CD4-positive, alpha-beta memory T cell (primary cell): ENCODE measurements around the gene S100A10. TPM values are rescaled to one million over a fixed set of nuclear protein-coding genes. Genes with fewer than 3 reads are reported as not detected.

Experiments
- CTCF ChIA-PET: fragments of 350-600 bp; sonication (Branson Sonifier 250); formaldehyde crosslinking; loops from one replicate; lab custom pipeline; 2021; ENCODE audit warnings: inconsistent platforms; ENCODE audit not compliant: partially characterized antibody; lab: Charles Lee
- POLR2A ChIA-PET: fragments of 350-600 bp; sonication (Branson Sonifier 250); formaldehyde crosslinking; loops from one replicate; lab custom pipeline; 2021; ENCODE audit not compliant: partially characterized antibody; lab: Charles Lee
- DNase-seq, 5 donors: peaks; one replicate each; pipeline versions ENCODE4 v3.0.0 to v3.0.0-alpha.2; 2020 to 2022; ENCODE audit warnings: mixed read lengths in 1 of 5
- H3K27ac ChIP-seq: one replicate; pipeline ENCODE4 v1.7.0; 2013; ENCODE audit warnings: low read depth, low read length
- H3K27me3 ChIP-seq: 2 replicates; pipeline ENCODE4 v1.7.0; 2013; ENCODE audit warnings: mild to moderate bottlenecking, low read length, moderate library complexity; ENCODE audit not compliant: insufficient read depth
- H3K36me3 ChIP-seq: 2 replicates; pipeline ENCODE4 v1.7.0; 2013; ENCODE audit warnings: mild to moderate bottlenecking, low read length, moderate library complexity; ENCODE audit not compliant: insufficient read depth
- H3K4me1 ChIP-seq: 2 replicates; pipeline ENCODE4 v1.7.0; 2013; ENCODE audit warnings: mild to moderate bottlenecking, low read length, moderate library complexity; ENCODE audit not compliant: insufficient read depth
- H3K4me3 ChIP-seq, 2 donors: one replicate each; pipeline ENCODE4 v1.7.0; 2013; ENCODE audit warnings: low read length in 2 of 2, mild to moderate bottlenecking in 1 of 2
- H3K9me3 ChIP-seq, 2 donors: one replicate each; pipeline ENCODE4 v1.7.0; 2013; ENCODE audit warnings: low read length in 2 of 2, control low read depth in 1 of 2; ENCODE audit not compliant: control insufficient read depth in 1 of 2
- H3K27ac Mint-ChIP-seq, 7 donors: one replicate each; pipeline ENCODE4 v1.8.0; 2020 to 2021; ENCODE audit warnings: mixed read lengths in 7 of 7, mild to moderate bottlenecking in 6 of 7, inconsistent platforms in 3 of 7, moderate library complexity in 3 of 7
- H3K27me3 Mint-ChIP-seq, 2 donors: one replicate each; pipeline ENCODE4 v1.8.0; 2020 to 2021; ENCODE audit warnings: mixed read lengths in 2 of 2
- H3K36me3 Mint-ChIP-seq, 2 donors: one replicate each; pipeline ENCODE4 v1.8.0; 2020 to 2021; ENCODE audit warnings: mixed read lengths in 2 of 2, inconsistent platforms in 1 of 2, mild to moderate bottlenecking in 1 of 2
- H3K4me1 Mint-ChIP-seq, 4 donors: one replicate each; pipeline ENCODE4 v1.8.0; 2020 to 2021; ENCODE audit warnings: mixed read lengths in 4 of 4, mild to moderate bottlenecking in 1 of 4
- H3K4me3 Mint-ChIP-seq, 8 donors: one replicate each; pipeline ENCODE4 v1.8.0; 2020 to 2021; ENCODE audit warnings: mixed read lengths in 8 of 8, mild to moderate bottlenecking in 7 of 8, moderate library complexity in 6 of 8, inconsistent platforms in 3 of 8
- H3K9me3 Mint-ChIP-seq, 8 donors: one replicate each; pipeline ENCODE4 v1.8.0; 2020 to 2021; ENCODE audit warnings: mixed read lengths in 8 of 8, mild to moderate bottlenecking in 5 of 8, inconsistent platforms in 3 of 8, moderate library complexity in 1 of 8
- intact Hi-C: fragments of 100-400 bp; cut with micrococcal nuclease; formaldehyde crosslinking; loops from one replicate; pipeline ENCODE4 v1.15.1; 2023
- polyA plus RNA-seq, 2 donors: library from polyadenylated mRNA; unstranded; fragments of 300-500 nt; fragmentation: Illumina TruSeq; gene quantifications; one replicate each; pipeline ENCODE4 v1.2.3, GENCODE V29; 2021
- total RNA-seq, 2 experiments: library from RNA; stranded (reverse); gene quantifications; one replicate each; pipeline ENCODE4 v1.2.3, GENCODE V29; 2021

S100A10 gene
- total and polyA plus RNA-seq, 4 experiments from 2014 or later: 218 to 1,427 (median 543) TPM

GRCh38 chr1:152024223-152024622, 30.6 kb upstream of the S100A10 start:
- H3K4me3 Mint-ChIP-seq: no peak overlapping the region
- ChIA-PET POLR2A (no interaction called here), CTCF (interaction anchor here (0.9 kb wide), 1 partner anchor 12 kb away, joined by 4 read pairs; the partner anchor contains the start of gene S100A11)
- H3K9me3 ChIP-seq: no peaks in the 10 kb centered on the region
- H3K27ac ChIP-seq: no peak overlapping the region
- H3K4me1 ChIP-seq: no peaks in the 10 kb centered on the region
- peaks cover 8 to 20% (median 12%) of the 10 kb centered on the region in 4 donors for H3K4me1 Mint-ChIP-seq
- H3K4me3 ChIP-seq: no peak overlapping the region
- H3K9me3 Mint-ChIP-seq: peaks cover 0 to 3% (median 0%) of the 10 kb centered on the region in 8 donors
- intact Hi-C loops: no loop called here
- peaks cover 3 to 8% of the 10 kb centered on the region in 2 donors for H3K36me3 Mint-ChIP-seq
- no peaks in the 10 kb centered on the region for H3K27me3 ChIP-seq
- peaks cover 0 to 2% of the 10 kb centered on the region in 2 donors for H3K27me3 Mint-ChIP-seq
- no peak overlapping the region for H3K27ac Mint-ChIP-seq
- no peak for DNase-seq
- H3K36me3 ChIP-seq: no peaks in the 10 kb centered on the region

- Mint-ChIP-seq H3K36me3 (no peaks in the 10 kb centered on the region), H3K4me1 (peaks cover 0 to 11% (median 7%) of the 10 kb centered on the region in 4 donors), H3K9me3 (no peaks in the 10 kb centered on the region), H3K4me3 (no peak overlapping the region), H3K27me3 (peaks cover 0 to 2% of the 10 kb centered on the region in 2 donors), H3K27ac (peak overlapping the region in 2 of 7 donors; percentile 24 to 31)
- DNase-seq: no peak
- ChIA-PET POLR2A (no interaction called here), CTCF (interaction anchor here (2.1 kb wide), 1 partner anchor 11 kb away, joined by 10 read pairs; no protein-coding TSS in a partner anchor)
- no peaks in the 10 kb centered on the region for H3K4me1 ChIP-seq
- no peaks in the 10 kb centered on the region for H3K36me3 ChIP-seq
- H3K27me3 ChIP-seq: no peaks in the 10 kb centered on the region
- no peaks in the 10 kb centered on the region for H3K9me3 ChIP-seq
- intact Hi-C loops: no loop called here
- H3K4me3 ChIP-seq: no peak overlapping the region
- no peak overlapping the region for H3K27ac ChIP-seq
Measured at GRCh38 chr1:152023221-152023620, 29.6 kb upstream of the S100A10 start.

GRCh38 chr1:152022474-152022873, 28.8 kb upstream of the S100A10 start:
- peaks cover under 1 to 2% of the 10 kb centered on the region in 2 donors for H3K27me3 Mint-ChIP-seq
- no peak overlapping the region for H3K27ac Mint-ChIP-seq
- Histone ChIP-seq H3K4me1 (no peaks in the 10 kb centered on the region), H3K4me3 (no peak overlapping the region), H3K36me3 (no peaks in the 10 kb centered on the region), H3K27me3 (no peaks in the 10 kb centered on the region), H3K27ac (no peak overlapping the region), H3K9me3 (no peaks in the 10 kb centered on the region)
- intact Hi-C loops: no loop called here
- ChIA-PET CTCF (interaction anchor here (2.1 kb wide), 1 partner anchor 12 kb away, joined by 10 read pairs; no protein-coding TSS in a partner anchor), POLR2A (no interaction called here)
- H3K36me3 Mint-ChIP-seq: no peaks in the 10 kb centered on the region
- H3K4me1 Mint-ChIP-seq: peaks cover 0 to 11% (median 6%) of the 10 kb centered on the region in 4 donors
- no peaks in the 10 kb centered on the region for H3K9me3 Mint-ChIP-seq
- no peak overlapping the region for H3K4me3 Mint-ChIP-seq
- DNase-seq: no peak

- DNase-seq: no peak
- no peaks in the 10 kb centered on the region for H3K36me3 Mint-ChIP-seq
- peaks cover 1 to 2% of the 10 kb centered on the region in 2 donors for H3K27me3 Mint-ChIP-seq
- H3K27me3 ChIP-seq: no peaks in the 10 kb centered on the region
- no peak overlapping the region for H3K4me3 ChIP-seq
- H3K36me3 ChIP-seq: no peaks in the 10 kb centered on the region
- H3K9me3 ChIP-seq: no peaks in the 10 kb centered on the region
- ChIA-PET CTCF (interaction anchor here (0.8 to 2.1 kb wide), 2 partner anchors 13 to 22 kb away, joined by 3 to 10 read pairs; no protein-coding TSS in a partner anchor), POLR2A (interaction anchor here (1.4 kb wide), 1 partner anchor 14 kb away, joined by 3 read pairs; no protein-coding TSS in a partner anchor)
- no peaks in the 10 kb centered on the region for H3K4me1 ChIP-seq
- H3K27ac Mint-ChIP-seq: peak overlapping the region in 1 of 7 donors; percentile 24
- H3K4me3 Mint-ChIP-seq: no peak overlapping the region
- peaks cover 0 to 4% (median 3%) of the 10 kb centered on the region in 4 donors for H3K4me1 Mint-ChIP-seq
- no peak overlapping the region for H3K27ac ChIP-seq
- intact Hi-C loops: no loop called here
- no peaks in the 10 kb centered on the region for H3K9me3 Mint-ChIP-seq
Measured at GRCh38 chr1:152021569-152021968, 27.9 kb upstream of the S100A10 start.

- H3K9me3 Mint-ChIP-seq: no peaks in the 10 kb centered on the region
Measured at GRCh38 chr1:152020849-152021248, 27.2 kb upstream of the S100A10 start.

GRCh38 chr1:152018537-152018936, 24.9 kb upstream of the S100A10 start:
- no peaks in the 10 kb centered on the region for H3K36me3 Mint-ChIP-seq
- H3K27me3 Mint-ChIP-seq: peaks cover under 1 to 3% of the 10 kb centered on the region in 2 donors
- H3K4me3 ChIP-seq: no peak overlapping the region
- intact Hi-C loops: no loop called here
- H3K4me3 Mint-ChIP-seq: no peak overlapping the region
- H3K4me1 ChIP-seq: no peaks in the 10 kb centered on the region
- no peaks in the 10 kb centered on the region for H3K9me3 Mint-ChIP-seq
- H3K36me3 ChIP-seq: no peaks in the 10 kb centered on the region
- DNase-seq: no peak
- no peak overlapping the region for H3K27ac Mint-ChIP-seq
- H3K27ac ChIP-seq: no peak overlapping the region
- CTCF ChIA-PET: interaction anchor here (0.9 to 1.7 kb wide), 3 partner anchors 15 to 85 kb away, joined by 3 to 5 read pairs (median 3); no protein-coding TSS in a partner anchor
- POLR2A ChIA-PET: no interaction called here
- H3K4me1 Mint-ChIP-seq: peaks cover 0 to 5% (median 3%) of the 10 kb centered on the region in 4 donors
- H3K27me3 ChIP-seq: no peaks in the 10 kb centered on the region
- no peaks in the 10 kb centered on the region for H3K9me3 ChIP-seq

More at GRCh38 chr1:152020849-152021248, 27.2 kb upstream of the S100A10 start:
- no peaks in the 10 kb centered on the region for H3K4me1 ChIP-seq
- H3K27ac Mint-ChIP-seq: no peak overlapping the region
- peaks cover 0 to 2% (median 0%) of the 10 kb centered on the region in 4 donors for H3K4me1 Mint-ChIP-seq
- no peaks in the 10 kb centered on the region for H3K27me3 ChIP-seq
- no peaks in the 10 kb centered on the region for H3K36me3 Mint-ChIP-seq
- no peak overlapping the region for H3K27ac ChIP-seq
- no peak overlapping the region for H3K4me3 ChIP-seq
- H3K36me3 ChIP-seq: no peaks in the 10 kb centered on the region
- POLR2A ChIA-PET: interaction anchor here (1.4 kb wide), 1 partner anchor 15 kb away, joined by 3 read pairs; no protein-coding TSS in a partner anchor
- CTCF ChIA-PET: no interaction called here
- intact Hi-C loops: no loop called here
- no peak overlapping the region for H3K4me3 Mint-ChIP-seq
- H3K9me3 ChIP-seq: no peaks in the 10 kb centered on the region
- no peak for DNase-seq
- peaks cover 2% of the 10 kb centered on the region in 2 donors for H3K27me3 Mint-ChIP-seq

GRCh38 chr1:152015766-152016165, 22.1 kb upstream of the S100A10 start:
- Histone ChIP-seq H3K4me3 (no peak overlapping the region), H3K9me3 (no peaks in the 10 kb centered on the region), H3K4me1 (no peaks in the 10 kb centered on the region), H3K27me3 (no peaks in the 10 kb centered on the region), H3K27ac (no peak overlapping the region), H3K36me3 (no peaks in the 10 kb centered on the region)
- ChIA-PET POLR2A (no interaction called here), CTCF (interaction anchor here (1.0 to 9.4 kb wide), 5 partner anchors 15 to 82 kb away, joined by 3 to 92 read pairs (median 4); no protein-coding TSS in a partner anchor)
- no peaks in the 10 kb centered on the region for H3K36me3 Mint-ChIP-seq
- intact Hi-C loops: no loop called here
- peaks cover 2 to 3% of the 10 kb centered on the region in 2 donors for H3K27me3 Mint-ChIP-seq
- peaks cover 0 to 5% (median 2%) of the 10 kb centered on the region in 4 donors for H3K4me1 Mint-ChIP-seq
- no peak overlapping the region for H3K4me3 Mint-ChIP-seq
- no peak for DNase-seq
- no peaks in the 10 kb centered on the region for H3K9me3 Mint-ChIP-seq
- H3K27ac Mint-ChIP-seq: no peak overlapping the region
